Hippocampal formation (tissue), 2 donors: Measurements from ENCODE around the gene COA7.

Source experiments
- DNase-seq, 2 donors: peaks; one replicate each; lab custom pipeline; 2025; lab: John Stamatoyannopoulos, UW

The COA7 gene

GRCh38 chr1:52669696-52670095 is 28.5 kb downstream of the COA7 start:
- DNase-seq = no peak

DNA sequence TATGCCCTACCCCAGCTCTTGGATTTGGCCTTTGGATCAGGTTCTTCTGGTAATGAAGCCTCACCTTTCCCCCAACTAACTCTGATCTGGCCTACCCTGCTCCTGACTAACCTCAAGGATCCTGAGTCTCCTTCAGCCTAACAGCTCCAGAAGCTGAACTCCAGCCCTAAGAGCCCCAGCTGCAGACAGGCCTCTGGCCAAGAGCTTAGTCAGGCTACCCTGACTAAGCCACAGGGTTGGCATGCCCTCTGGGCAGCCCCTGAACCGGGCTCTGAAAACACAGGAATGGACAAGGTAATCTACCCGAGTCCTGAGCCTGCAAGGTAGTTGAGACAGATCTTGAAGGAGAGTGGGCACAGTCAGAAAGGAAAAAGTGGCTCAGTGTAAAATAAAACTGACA is 29.4 kb downstream of the COA7 start:
- no peak for DNase-seq

- no peak for DNase-seq
Observed at GRCh38 chr1:52667984-52668383, 30.2 kb downstream of the COA7 start.

DNA sequence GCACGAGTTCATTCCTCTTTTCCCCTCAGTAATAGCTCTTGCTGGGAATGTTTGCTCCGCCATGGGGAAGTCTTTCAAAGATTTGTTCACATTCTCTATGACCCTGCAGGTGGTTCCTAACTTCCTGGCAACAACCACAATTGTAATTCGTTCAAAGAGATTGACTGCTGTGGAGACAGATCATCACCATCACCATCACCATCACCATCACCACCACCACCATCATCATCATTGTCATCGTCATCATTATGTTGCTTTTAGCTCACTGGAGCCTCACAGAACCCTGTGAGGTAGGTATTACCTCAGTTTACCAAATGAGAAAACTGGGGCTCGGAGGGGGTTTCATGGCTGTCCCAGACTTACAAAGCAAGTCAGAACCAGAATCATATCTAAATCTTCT is 30.9 kb downstream of the COA7 start:
- DNase-seq = no peak

DNA sequence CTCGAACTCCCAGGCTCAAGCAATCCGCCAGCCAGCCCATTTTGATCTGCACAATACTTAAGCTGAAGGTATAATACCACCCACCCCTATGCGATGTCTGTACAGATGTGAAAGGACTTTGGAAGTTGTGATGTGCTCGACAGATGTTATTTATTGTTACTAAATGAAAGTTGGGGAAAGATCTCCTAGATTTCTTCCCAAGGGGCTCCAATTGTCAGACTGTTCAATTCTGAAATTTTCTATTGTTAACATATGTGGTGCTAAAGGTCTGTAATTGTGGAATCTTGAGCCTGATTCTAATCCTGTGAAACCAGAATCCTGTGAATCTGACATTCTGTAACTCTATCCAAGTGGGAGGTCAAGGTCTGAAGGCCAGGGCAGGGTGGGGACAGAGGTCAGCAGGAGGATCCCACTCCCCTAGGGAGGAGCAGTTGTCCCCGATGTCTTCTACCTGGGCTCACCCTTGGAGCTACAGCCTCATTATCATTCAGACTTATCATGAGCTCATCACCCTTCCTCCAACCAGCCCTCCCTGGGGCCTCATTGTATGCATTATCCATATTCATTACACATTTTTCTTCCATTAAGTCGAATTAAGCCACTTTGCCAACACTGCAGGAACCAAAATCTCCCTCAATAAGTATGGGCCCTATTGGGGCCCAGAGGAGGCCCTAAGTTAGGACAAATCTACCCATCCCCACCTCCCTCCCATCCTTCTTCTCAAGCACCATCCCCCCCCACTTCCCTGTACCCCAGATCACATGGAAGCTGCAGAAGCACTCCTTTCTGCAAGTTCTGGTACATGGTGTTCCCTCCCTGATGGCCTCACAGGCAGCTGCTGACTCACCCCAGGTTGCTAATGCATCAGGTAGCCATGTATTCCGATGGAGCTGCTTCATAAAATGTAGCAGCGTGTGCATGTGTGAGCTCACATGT is 32.9 kb downstream of the COA7 start:
- DNase-seq = no peak

- DNase-seq = no peak
Observed at GRCh38 chr1:52663716-52664115, 34.4 kb downstream of the COA7 start.

DNA sequence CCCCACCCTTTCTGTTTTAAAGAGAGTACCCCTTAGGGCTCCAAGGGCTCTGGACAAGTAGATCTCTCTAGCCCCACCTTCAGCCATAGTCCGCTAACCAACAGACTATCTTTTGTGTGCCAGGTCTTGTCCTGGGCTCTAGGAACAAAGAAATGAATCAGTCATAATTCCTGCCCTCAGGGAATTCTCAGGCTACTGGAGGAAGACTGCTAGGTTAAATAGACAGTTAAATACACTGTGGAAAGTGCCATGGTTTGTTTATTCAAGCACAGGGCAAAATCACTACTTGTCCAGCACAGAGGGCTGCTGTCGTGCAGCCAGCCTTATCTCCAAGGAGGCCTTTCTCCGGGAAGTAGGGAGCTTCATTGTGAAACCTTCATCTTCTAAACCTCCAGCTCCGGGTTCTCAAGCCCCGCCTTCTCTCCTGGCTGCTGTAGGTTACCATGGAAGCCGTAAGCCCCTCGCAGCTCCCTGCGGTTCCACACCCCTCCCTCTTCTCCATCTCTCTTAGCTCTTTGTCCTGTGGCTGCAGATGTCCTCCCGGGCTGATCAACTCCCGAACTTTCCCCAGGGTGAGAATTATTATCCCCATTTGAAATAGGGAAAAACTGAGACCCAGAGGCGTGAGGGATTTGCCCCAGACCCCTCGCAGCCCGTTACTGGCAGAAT is 35.4 kb downstream of the COA7 start:
- no peak for DNase-seq

DNA sequence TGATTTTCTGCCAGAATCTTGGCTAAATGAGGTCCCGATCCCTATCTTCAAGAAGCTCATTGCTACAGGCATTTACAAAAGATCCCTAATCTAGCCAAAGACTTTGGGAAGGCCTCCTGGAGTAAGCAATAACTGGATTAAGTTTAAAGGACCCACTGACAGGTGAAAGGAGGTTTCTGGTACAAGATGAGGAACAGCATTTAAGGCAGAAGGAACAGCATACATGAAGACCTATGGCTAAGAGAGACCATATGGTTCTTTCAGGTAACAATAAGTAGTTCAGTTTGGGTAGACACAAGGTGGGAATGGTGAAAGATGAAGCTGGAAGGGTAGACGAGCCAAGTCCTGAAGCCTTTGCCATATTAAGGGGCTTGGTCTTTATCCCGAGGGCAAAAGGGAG is 37.3 kb downstream of the COA7 start:
- DNase-seq = no peak

DNA sequence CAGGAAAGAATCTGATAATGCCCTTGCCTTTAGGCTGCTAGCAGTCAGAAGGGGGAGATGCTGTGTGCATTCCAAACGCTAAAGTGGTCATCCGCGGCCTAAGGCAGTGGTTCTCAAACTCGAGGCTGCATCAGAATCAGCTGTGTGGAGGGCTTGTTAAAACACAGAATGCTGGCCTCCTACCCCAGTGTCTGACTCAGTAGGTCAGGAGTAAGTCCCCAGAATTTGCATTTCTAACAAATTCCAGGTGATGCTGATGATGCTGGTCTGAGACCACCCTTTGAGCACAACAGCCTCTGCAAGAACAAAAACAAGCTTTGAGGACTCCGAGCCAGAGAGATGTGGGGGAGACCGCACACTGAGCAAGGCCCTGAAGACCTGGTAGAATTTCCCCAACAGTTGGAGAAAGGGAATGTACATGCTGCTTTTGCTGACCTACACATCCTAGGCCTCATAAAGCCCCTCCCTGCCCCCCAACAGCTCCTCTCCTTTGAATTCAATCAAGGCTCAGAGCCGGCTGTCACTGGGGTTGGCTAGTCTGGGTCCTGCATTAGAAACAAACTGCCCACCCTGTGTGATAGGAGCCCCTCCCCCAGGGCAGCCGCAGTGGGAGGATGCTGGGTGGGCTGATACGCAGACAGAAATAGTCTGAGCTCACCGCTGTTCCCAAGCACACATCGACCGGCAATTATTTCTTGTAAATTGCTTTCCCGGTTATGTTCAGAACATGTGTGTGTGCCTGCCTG is 38.1 kb downstream of the COA7 start:
- DNase-seq = no peak

DNA sequence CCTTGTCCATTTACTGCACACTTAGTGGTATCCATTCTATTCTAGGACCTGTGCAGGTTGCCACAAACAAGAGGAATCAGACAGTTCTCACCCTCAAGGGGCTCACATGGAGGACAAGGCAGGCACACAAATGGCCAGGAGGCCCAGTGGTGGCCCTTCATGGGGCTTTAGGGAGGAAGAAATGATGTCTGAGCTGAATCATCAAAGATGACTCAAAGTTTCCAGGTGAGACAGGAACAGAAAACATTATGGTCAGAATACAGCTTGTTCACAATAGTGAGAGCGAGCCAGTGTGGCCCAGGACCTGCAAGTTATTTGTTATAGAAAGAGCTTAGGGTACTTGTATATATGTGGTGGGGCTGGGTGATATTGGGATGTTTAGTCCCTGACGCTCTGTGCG is 38.8 kb downstream of the COA7 start:
- DNase-seq = no peak

- no peak for DNase-seq
Observed at GRCh38 chr1:52658795-52659194, 39.4 kb downstream of the COA7 start.

GRCh38 chr1:52657702-52658101 is 40.4 kb downstream of the COA7 start:
- no peak for DNase-seq

DNA sequence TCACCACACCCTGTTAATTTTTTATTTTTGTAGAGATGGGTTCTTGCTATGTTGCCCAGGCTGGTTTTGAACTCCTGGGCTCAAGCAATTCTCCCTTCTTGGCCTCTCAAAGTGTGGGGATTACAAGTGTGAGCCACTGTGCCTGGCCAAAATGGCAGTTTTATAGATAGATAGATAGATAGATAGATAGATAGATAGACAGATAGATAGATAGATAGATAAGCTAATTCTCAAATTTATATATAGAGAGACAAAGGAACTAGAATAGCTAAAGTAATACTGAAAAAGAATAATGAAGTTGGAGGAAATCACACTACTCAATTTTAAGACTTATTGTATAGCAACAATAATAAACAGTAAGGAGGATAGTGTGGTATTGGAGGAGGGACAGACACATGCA is 44.1 kb downstream of the COA7 start:
- no peak for DNase-seq

DNA sequence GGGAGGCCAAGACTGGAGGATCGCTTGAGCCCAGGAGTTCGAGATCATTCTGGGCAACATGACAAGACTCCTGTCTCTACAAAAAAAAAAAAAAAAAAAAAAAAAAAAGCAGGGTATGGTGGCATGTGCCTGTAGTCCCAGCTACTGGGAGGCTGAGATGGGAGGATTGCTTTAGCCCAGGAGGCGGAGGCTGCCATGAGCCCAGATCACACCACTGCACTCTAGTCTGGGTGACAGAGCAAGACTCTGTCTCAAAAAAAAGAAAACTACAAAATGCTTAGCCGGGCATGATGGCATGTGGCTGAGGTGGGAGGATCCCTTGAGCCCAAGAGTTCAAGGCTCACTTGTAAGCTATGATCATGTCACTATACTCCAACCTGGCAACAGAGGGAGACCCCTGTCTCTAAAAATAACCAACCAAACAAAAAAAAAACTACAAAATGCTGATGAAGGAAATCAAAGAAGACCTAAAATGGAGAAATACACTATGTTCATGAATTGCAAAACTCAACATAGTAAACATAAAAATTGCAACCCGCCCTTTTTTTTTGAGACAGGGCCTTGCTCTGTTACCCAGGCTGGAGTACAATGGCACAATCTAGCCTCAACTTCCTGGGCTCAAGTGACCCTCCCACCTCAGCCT is 44.8 kb downstream of the COA7 start:
- DNase-seq = no peak

DNA sequence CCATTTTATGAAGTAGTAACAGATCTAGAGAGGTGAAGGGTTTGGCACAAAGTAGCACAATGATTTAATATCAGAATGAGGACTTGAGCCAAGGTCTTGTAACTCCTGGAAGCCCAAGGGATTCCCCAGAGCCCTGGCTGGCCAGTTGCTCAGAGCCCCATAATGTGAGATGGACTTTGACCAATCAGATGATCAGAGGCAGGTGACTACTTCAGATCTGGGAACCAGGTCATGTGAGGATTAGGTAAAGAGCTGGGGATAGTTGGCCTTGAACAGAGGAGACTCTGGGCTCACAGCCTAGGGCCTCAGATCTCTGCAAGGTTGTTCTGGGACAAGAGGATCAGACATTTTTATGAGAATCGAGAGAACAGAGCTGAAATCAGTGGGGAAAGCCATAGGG is 46.2 kb downstream of the COA7 start:
- no peak for DNase-seq

DNA sequence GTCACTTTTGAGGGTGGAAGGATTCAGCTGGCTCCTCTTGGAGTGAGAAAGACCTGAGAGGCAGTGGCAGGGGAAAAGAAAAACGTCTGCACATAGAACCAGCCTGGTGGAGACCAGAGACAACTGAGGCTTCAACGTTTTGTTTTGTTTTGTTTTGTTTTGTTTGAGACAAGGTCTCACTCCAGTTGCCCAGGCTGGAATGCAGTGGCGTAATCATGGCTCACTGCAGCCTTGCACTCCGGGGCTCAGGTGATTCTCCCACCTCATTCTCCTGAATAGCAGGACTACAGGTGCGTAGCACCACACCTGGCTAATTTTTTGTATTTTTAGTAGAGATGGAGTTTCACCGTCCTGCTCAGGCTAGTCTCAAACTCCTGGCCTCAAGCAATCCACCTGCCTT is 52.9 kb downstream of the COA7 start:
- DNase-seq = no peak

- no peak for DNase-seq
Observed at GRCh38 chr1:52641307-52641706, 56.8 kb downstream of the COA7 start.

- no peak for DNase-seq
Observed at GRCh38 chr1:52640697-52641096, 57.5 kb downstream of the COA7 start.

DNA sequence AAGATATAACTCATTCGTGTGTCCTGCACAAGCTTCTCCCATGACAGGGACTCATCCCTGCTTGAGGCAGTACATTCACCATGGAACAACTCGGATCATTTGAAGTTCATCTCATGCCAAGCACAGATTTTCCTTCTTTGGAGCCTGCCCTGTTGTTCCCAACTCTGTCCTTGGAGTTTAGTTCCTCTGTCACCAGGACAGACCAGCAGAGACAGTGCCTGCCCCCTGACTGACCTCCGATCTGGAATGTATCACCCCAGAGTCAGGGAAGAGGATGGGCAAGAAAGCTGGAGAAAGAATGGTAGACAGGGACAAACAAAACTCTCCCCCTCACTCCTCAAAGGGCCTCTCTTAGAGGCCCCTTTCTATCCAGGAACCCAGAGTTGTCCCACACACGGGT is 60.2 kb downstream of the COA7 start:
- DNase-seq = no peak

DNA sequence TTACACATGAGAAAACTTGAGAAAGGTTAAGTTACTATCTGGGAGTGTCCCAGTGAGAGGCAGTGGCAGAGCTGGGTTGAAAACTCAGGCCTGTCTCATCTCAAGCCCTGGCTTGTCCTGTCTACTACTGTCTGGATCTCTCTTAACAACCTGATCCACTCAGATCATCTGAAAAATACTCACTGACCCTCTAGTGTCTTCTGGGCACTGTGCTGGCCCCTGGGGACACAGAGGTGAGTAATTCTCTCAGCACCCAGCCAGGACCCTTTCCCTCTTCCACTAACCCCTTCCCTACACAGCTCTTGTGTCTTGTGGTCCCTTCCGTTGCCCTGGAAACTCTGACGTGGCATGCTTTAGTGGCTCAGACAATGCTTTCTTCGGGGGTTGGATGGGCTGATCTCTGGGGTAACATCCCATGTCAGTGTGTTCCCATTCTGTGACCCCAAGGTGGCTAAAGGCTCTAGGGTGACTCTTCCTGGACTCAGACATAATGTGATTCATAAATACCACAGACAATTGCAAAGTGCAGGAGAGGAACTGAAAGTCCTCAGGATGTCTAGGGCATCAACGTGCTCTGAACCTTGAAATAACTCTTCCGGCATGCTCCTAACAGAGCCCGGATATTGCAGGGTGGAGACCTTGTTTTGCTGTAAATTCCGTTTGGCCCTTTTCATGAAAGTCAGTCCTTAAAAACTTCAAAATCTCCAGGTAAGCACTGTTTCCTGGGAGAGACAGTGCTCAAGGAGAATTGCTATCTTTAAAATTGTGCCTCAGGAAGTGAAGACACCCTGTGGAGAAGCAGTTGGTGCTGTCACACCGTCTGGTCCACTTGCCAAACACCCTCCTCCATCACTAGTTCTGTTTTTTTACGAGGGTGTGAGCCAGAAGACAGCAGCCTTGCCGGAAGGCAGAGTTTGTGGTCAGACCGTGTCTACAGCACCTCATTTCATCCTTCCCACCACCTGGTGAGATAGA is 61.1 kb downstream of the COA7 start:
- DNase-seq = no peak
